K562 (cell line): Measurements from ENCODE around the gene TADA1. TPM values are rescaled to one million over a fixed set of nuclear protein-coding genes. Genes with fewer than 3 reads are reported as not detected.

ENCODE experiments used
- ATAC-seq: fragments of 200-7000 bp; cut with Tn5 transposase; 3 replicates; pipeline ENCODE4 v1.9.1; 2020; ENCODE audit warnings: moderate library complexity
- BruUV-seq: library from RNA; stranded (reverse); fragments of 400-500 nt; replicated peaks from 2 replicates; lab custom pipeline; 2021; lab: Mats Ljungman, UMichigan
- CTCF ChIA-PET: fragments of 300-600 bp; formaldehyde crosslinking; extraction: SDS; loops from one replicate; lab custom pipeline; 2021; ENCODE audit warnings: low intra/inter-chr PET ratio; lab: Yijun Ruan, JAX
- POLR2A ChIA-PET: fragments of 300-600, 350-650 bp; sonication (Branson Sonifier 250); formaldehyde crosslinking; extraction: SDS; loops from one replicate; lab custom pipeline; 2021; ENCODE audit warnings: antibody characterized with exemption, inconsistent platforms; lab: Yijun Ruan, JAX
- DNase-seq, 4 experiments: peaks; one replicate each; pipeline versions ENCODE4 v3.0.0 to v3.0.0-alpha.2; 2011 to 2018; ENCODE audit warnings: low spot score in 3 of 4, mixed read lengths in 3 of 4; ENCODE audit errors: extremely low read depth in 1 of 4
- FAIRE-seq: peaks from 2 replicates; lab custom pipeline; 2011; peaks lifted over from hg19 to GRCh38; lab: Jason Lieb, UNC
- H2AFZ ChIP-seq: 2 replicates; pipeline ENCODE4 v1.6.0; 2011; ENCODE audit warnings: low read depth, low read length, control low read depth, inconsistent platforms
- H3K27ac ChIP-seq: fragments of 200-600 bp; 3 replicates; pipeline ENCODE4 v1.8.0; 2011; ENCODE audit warnings: low read depth, mild to moderate bottlenecking, control low read depth, inconsistent platforms, low read length, moderate library complexity, mixed read lengths; ENCODE audit errors: extremely low read depth
- H3K27me3 ChIP-seq, 2 experiments: fragments of 300-600 bp in 1 of 2; 2 replicates in 1 of 2; 3 replicates in 1 of 2; pipeline versions ENCODE4 v1.6.0 to v1.8.0; 2011; ENCODE audit warnings: inconsistent platforms in 2 of 2, low read length in 2 of 2, mild to moderate bottlenecking in 1 of 2, mixed read lengths in 1 of 2, moderate library complexity in 1 of 2; ENCODE audit not compliant: control insufficient read depth in 2 of 2, insufficient read depth in 2 of 2
- H3K36me3 ChIP-seq: fragments of 300-600 bp; 3 replicates; pipeline ENCODE4 v1.8.0; 2011; ENCODE audit warnings: mild to moderate bottlenecking, low read length, inconsistent platforms; ENCODE audit not compliant: control insufficient read depth, insufficient read depth
- H3K4me1 ChIP-seq, 2 experiments: fragments of 200-600 bp in 1 of 2; replicated peaks in 1 of 2; 2 replicates in 1 of 2; 3 replicates in 1 of 2; pipeline versions ENCODE4 v1.5.1 to v1.8.0; 2011; ENCODE audit warnings: inconsistent platforms in 2 of 2, low read length in 2 of 2, mild to moderate bottlenecking in 1 of 2, mixed read lengths in 1 of 2, moderate library complexity in 1 of 2; ENCODE audit not compliant: control insufficient read depth in 2 of 2, insufficient read depth in 2 of 2
- H3K4me2 ChIP-seq: 2 replicates; pipeline ENCODE4 v1.6.1; 2011; ENCODE audit warnings: low read length, control low read depth, inconsistent platforms, mixed read lengths; ENCODE audit not compliant: insufficient read depth
- H3K4me3 ChIP-seq: fragments of 200-600 bp; sonication (generic), shearing (Covaris generic); 2 replicates; pipeline ENCODE4 v1.5.1; 2016; ENCODE audit warnings: control low read depth, inconsistent platforms
- H3K79me2 ChIP-seq: fragments of 200-600 bp; 3 replicates; pipeline ENCODE4 v1.8.0; 2011; ENCODE audit warnings: low read length, inconsistent platforms; ENCODE audit not compliant: control insufficient read depth, insufficient read depth
- H3K9ac ChIP-seq, 2 experiments: 2 replicates each; pipeline versions ENCODE4 v1.6.0 to v1.6.1; 2011; ENCODE audit warnings: low read depth in 2 of 2, low read length in 2 of 2, control low read depth in 1 of 2, inconsistent platforms in 1 of 2, mild to moderate bottlenecking in 1 of 2, mixed read lengths in 1 of 2; ENCODE audit not compliant: insufficient read depth in 1 of 2
- H3K9me1 ChIP-seq: one replicate; pipeline ENCODE4 v1.6.0; 2011; ENCODE audit warnings: inconsistent platforms, mild to moderate bottlenecking, low read length, moderate library complexity; ENCODE audit not compliant: control insufficient read depth, insufficient read depth
- H3K9me3 ChIP-seq: replicated peaks from 2 replicates; pipeline ENCODE4 v1.5.1; 2011; ENCODE audit warnings: low read depth, low read length, inconsistent platforms; ENCODE audit not compliant: control insufficient read depth, insufficient read depth
- H4K20me1 ChIP-seq: replicated peaks from 2 replicates; pipeline ENCODE4 v1.6.1; 2011; ENCODE audit warnings: low read length, inconsistent platforms, mixed read lengths; ENCODE audit not compliant: control insufficient read depth, insufficient read depth
- DNMT1 ChIP-seq: fragments of 450-650 bp; IDR thresholded peaks from 2 replicates; pipeline ENCODE4 v1.6.1; 2016; ENCODE audit warnings: antibody characterized with exemption, mild to moderate bottlenecking
- EGR1 ChIP-seq: fragments of 450-650 bp; conservative IDR thresholded peaks from 2 replicates; pipeline ENCODE4 v1.6.1; 2017; ENCODE audit warnings: mild to moderate bottlenecking
- HSF4 ChIP-seq: fragments of 250-450 bp; sonication (Bioruptor Pico); IDR thresholded peaks from 2 replicates; pipeline ENCODE4 v2.1.2; 2022; ENCODE audit warnings: mild to moderate bottlenecking, moderate library complexity, borderline replicate concordance
- JUND ChIP-seq, 2 experiments: IDR thresholded peaks; 2 replicates in 1 of 2; 3 replicates in 1 of 2; pipeline ENCODE4 v1.6.1; 2011; ENCODE audit warnings: borderline replicate concordance in 2 of 2, low read depth in 2 of 2, low read length in 2 of 2, improper control_type of control experiment in 1 of 2, missing biosample characterization in 1 of 2, missing genetic modification characterization in 1 of 2, missing genetic modification reagents in 1 of 2
- KDM5B ChIP-seq: fragments of 200-600 bp; sonication (generic); IDR thresholded peaks from 2 replicates; pipeline ENCODE4 v1.6.1; 2012; ENCODE audit warnings: low read depth, mild to moderate bottlenecking, moderate library complexity, low read length, control low read depth, inconsistent platforms; ENCODE audit not compliant: insufficient replicate concordance
- LCOR ChIP-seq: sonication (generic); formaldehyde crosslinking; IDR thresholded peaks from 2 replicates; pipeline ENCODE4 v1.8.0; 2022; ENCODE audit warnings: mild to moderate bottlenecking, missing genetic modification reagents
- MNT ChIP-seq, 2 experiments: fragments of 450-650 bp; conservative IDR thresholded peaks; 2 replicates each; pipeline ENCODE4 v1.6.1; 2017; ENCODE audit warnings: mild to moderate bottlenecking in 2 of 2, moderate library complexity in 2 of 2
- YY1 ChIP-seq, 3 experiments: IDR thresholded peaks; 2 replicates each; pipeline ENCODE4 v1.6.1; 2011; ENCODE audit warnings: low read length in 2 of 3, mild to moderate bottlenecking in 2 of 3, moderate library complexity in 2 of 3, borderline replicate concordance in 1 of 3, control low read depth in 1 of 3, low read depth in 1 of 3; ENCODE audit not compliant: insufficient read depth in 3 of 3, insufficient replicate concordance in 2 of 3, control insufficient read depth in 1 of 3, insufficient read length in 1 of 3; ENCODE audit errors: extremely low read depth in 1 of 3
- ZNF695 ChIP-seq: fragments of 450-650 bp; formaldehyde crosslinking; IDR thresholded peaks from 2 replicates; pipeline ENCODE4 v1.4.0; 2020; ENCODE audit warnings: mild to moderate bottlenecking, moderate library complexity
- WGBS: fragments of 100-300 bp; shearing (Covaris generic); methylation state at CpG from one replicate; pipeline ENCODE4 v1.1.6; 2016; ENCODE audit warnings: low coverage, mixed read lengths; ENCODE audit not compliant: insufficient coverage; ENCODE audit errors: missing lambda C conversion rate; 5-methylcytosine and 5-hydroxymethylcytosine counted together
- in situ Hi-C: fragments of 300-500 bp; cut with MboI; formaldehyde crosslinking; loops from 4 replicates; pipeline ENCODE4 v1.15.0; 2018; ENCODE audit warnings: inconsistent platforms, mixed read lengths
- intact Hi-C: fragments of 100-400 bp; cut with micrococcal nuclease; formaldehyde crosslinking; loops from 2 replicates; pipeline ENCODE4 v1.14.2; 2022
- polyA plus RNA-seq, 8 experiments: library from polyadenylated mRNA; depleted of rRNA in 4 of 8; stranded (reverse) in 5 of 8; unstranded in 3 of 8; fragments of >200 nt; fragmentation: Nextera tagmentation in 2 of 8; fragmentation: Illumina TruSeq in 1 of 8; extraction: Ambion mirVana in 2 of 8; extraction: Trizol in 1 of 8; gene quantifications; 2 replicates each; pipeline versions ENCODE4 v1.2.1 to v1.2.3, GENCODE V29; 2011 to 2014; ENCODE audit warnings: inconsistent platforms in 1 of 8, missing spikeins in 1 of 8
- total RNA-seq, 7 experiments: library from RNA; depleted of rRNA in 6 of 7; stranded (reverse); fragments of >200 nt in 6 of 7; fragmentation: Illumina TruSeq in 2 of 7; extraction: Trizol in 2 of 7; gene quantifications; 2 replicates each; pipeline versions ENCODE4 v1.2.1 to v1.2.3, GENCODE V29; 2011 to 2021; ENCODE audit warnings: low replicate concordance in 1 of 7
- TF ChIP-seq, protein P1 (sequence below): fragments of 250-450 bp; sonication (Bioruptor Pico); IDR thresholded peaks from 2 replicates; pipeline ENCODE4 v1.5.0; 2020; ENCODE audit warnings: mild to moderate bottlenecking
- TF ChIP-seq, protein P2 (sequence below): fragments of 250-450 bp; sonication (Bioruptor Pico); IDR thresholded peaks from 2 replicates; pipeline ENCODE4 v1.4.0; 2020

TADA1 gene
- total and polyA plus RNA-seq, 9 of the 15 experiments (the other 6 are each of a cell fraction or from before 2014, with no cell fraction given): 15.9 to 76.5 (median 28.7) TPM

DNA sequence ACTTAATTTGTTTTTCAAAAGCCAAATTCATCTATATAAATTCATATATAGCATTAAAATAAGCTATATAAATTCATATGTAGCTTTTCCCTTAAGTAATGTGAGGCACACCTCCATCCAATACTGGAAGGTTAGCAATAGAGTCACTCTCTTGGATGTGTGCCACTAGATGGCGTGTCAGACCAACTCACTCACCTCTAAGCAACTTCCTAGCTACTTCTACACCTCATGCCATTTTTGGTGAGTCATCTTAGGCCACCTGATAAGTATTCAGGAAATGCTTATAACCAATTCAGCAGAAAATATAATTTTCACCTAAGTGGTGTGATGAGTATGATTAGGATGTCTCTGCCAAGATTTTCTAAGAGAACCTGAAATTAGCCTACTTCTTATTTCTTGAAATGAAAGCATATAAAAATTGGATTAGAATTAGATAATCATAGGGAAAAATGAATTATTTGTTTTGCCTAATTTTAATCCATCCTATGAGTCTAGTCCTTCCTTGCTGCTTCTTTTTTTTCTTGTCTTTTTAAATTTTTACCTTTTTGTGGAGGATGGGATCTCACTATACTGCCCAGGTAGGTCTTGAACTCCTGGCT, 34.4 kb upstream of the TADA1 start (continued):
- TF ChIP-seq, protein P1, sequence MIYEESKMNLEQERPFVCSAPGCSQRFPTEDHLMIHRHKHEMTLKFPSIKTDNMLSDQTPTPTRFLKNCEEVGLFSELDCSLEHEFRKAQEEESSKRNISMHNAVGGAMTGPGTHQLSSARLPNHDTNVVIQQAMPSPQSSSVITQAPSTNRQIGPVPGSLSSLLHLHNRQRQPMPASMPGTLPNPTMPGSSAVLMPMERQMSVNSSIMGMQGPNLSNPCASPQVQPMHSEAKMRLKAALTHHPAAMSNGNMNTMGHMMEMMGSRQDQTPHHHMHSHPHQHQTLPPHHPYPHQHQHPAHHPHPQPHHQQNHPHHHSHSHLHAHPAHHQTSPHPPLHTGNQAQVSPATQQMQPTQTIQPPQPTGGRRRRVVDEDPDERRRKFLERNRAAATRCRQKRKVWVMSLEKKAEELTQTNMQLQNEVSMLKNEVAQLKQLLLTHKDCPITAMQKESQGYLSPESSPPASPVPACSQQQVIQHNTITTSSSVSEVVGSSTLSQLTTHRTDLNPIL (CRISPR knock-in tag): no peak
- peak in 1 of 2 experiments; percentile 43; a peak in 1 of 4 replicates for TF ChIP-seq MNT (conservative IDR thresholded peaks at IDR 0.05)
- no peak for TF ChIP-seq ZNF695
- no peak for TF ChIP-seq DNMT1
- TF ChIP-seq JUND (IDR thresholded peaks at IDR 0.05; ENCODE audit: borderline replicate concordance, low read depth, low read length): peak; percentile 97
- TF ChIP-seq JUND (tag; IDR thresholded peaks at IDR 0.05; ENCODE audit: borderline replicate concordance, low read depth, low read length): peak; percentile 98

DNA sequence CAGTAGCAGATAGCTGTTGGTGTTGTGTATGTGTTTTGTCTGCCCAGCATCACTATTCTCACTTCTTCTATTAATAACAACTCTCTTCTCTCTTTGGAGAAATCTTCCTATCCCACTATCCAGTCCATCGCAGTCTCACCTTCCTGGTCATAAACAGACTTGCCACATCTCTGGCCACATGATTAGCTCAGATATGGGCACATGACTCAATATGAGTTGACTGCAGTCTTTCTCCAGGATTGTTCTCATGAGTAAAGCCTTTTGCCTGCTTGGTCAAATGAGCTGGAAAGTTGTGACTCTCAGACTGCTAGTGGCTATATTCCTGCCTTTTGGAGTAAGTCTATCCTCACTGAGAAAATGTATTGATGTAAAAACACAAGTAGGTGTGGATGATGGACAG, 32.9 kb upstream of the TADA1 start:
- no peaks in the 10 kb centered on the region for H3K36me3 ChIP-seq
- no peaks in the 10 kb centered on the region for H3K9me1 ChIP-seq
- TF ChIP-seq, protein P2, sequence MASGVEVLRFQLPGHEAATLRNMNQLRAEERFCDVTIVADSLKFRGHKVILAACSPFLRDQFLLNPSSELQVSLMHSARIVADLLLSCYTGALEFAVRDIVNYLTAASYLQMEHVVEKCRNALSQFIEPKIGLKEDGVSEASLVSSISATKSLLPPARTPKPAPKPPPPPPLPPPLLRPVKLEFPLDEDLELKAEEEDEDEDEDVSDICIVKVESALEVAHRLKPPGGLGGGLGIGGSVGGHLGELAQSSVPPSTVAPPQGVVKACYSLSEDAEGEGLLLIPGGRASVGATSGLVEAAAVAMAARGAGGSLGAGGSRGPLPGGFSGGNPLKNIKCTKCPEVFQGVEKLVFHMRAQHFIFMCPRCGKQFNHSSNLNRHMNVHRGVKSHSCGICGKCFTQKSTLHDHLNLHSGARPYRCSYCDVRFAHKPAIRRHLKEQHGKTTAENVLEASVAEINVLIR (CRISPR knock-in tag): no peak
- TF ChIP-seq KDM5B (no peak), LCOR (CRISPR knock-in tag) (no peak), YY1 (IDR thresholded peaks at IDR 0.05; ENCODE audit: borderline replicate concordance in 1 of 3, control insufficient read depth in 1 of 3, extremely low read depth in 1 of 3, insufficient read depth in 3 of 3, insufficient read length in 1 of 3, insufficient replicate concordance in 2 of 3, low read depth in 1 of 3, low read length in 2 of 3) (no peak), EGR1 (no peak), HSF4 (CRISPR knock-in tag) (no peak)

More for the DNA sequence above, 32.9 kb upstream of the TADA1 start:
- ATAC-seq (no peak), DNase-seq (no peak), FAIRE-seq (no peak)
- no TSS peak for BruUV-seq
- no peak overlapping the region for H2AFZ ChIP-seq
- no peaks in the 10 kb centered on the region for H3K79me2 ChIP-seq
- H3K4me1 ChIP-seq: 0 out of 5 replicates have a peak, but pooled peaks cover 0 to 2% of the 10 kb centered on the region in 2 experiments
- no peak overlapping the region for H3K4me3 ChIP-seq
- in situ Hi-C loops: no loop called here
- ChIA-PET POLR2A (interaction anchor here (0.7 to 2.4 kb wide), 2 partner anchors 151 to 359 kb away, joined by 3 to 11 read pairs; no protein-coding TSS in a partner anchor), CTCF (no interaction called here)
- 0% methylated on average over 1 of the region's 1 CpG for WGBS
- intact Hi-C loops: no loop called here
- no peaks in the 10 kb centered on the region for H4K20me1 ChIP-seq
- H3K4me2 ChIP-seq: no peak overlapping the region
- H3K27ac ChIP-seq: no peak overlapping the region
- no peak overlapping the region for H3K9ac ChIP-seq
- no peaks in the 10 kb centered on the region; the same call in 1 of the 2 replicates for H3K9me3 ChIP-seq
- H3K27me3 ChIP-seq: no peaks in the 10 kb centered on the region
